Mucosa of rectum (tissue), 2 donors: ENCODE results near the gene EPHA5.

Source experiments
- H3K27ac ChIP-seq, 2 donors: one replicate each; pipeline ENCODE4 v1.7.0; 2013; ENCODE audit warnings: inconsistent platforms in 2 of 2, low read depth in 2 of 2, low read length in 2 of 2
- H3K27me3 ChIP-seq, 2 donors: one replicate each; pipeline ENCODE4 v1.7.0; 2013; ENCODE audit warnings: low read length in 2 of 2; ENCODE audit not compliant: control insufficient read depth in 2 of 2, insufficient read depth in 2 of 2
- H3K36me3 ChIP-seq, 2 donors: one replicate each; pipeline ENCODE4 v1.7.0; 2013; ENCODE audit warnings: low read length in 2 of 2; ENCODE audit not compliant: control insufficient read depth in 2 of 2, insufficient read depth in 2 of 2
- H3K4me1 ChIP-seq, 2 donors: one replicate each; pipeline ENCODE4 v1.7.0; 2013; ENCODE audit warnings: low read length in 2 of 2, mild to moderate bottlenecking in 1 of 2; ENCODE audit not compliant: control insufficient read depth in 2 of 2, insufficient read depth in 2 of 2
- H3K4me3 ChIP-seq, 2 donors: one replicate each; pipeline ENCODE4 v1.7.0; 2013; ENCODE audit warnings: low read length in 2 of 2
- H3K9ac ChIP-seq, 2 donors: one replicate each; pipeline ENCODE4 v1.7.0; 2013; ENCODE audit warnings: low read length in 2 of 2, low read depth in 1 of 2, mild to moderate bottlenecking in 1 of 2
- H3K9me3 ChIP-seq, 2 donors: one replicate each; pipeline ENCODE4 v1.7.0; 2013; ENCODE audit warnings: low read length in 2 of 2; ENCODE audit not compliant: control insufficient read depth in 2 of 2
- donor health status: healthy.
- donor health status: Normal muscosa, but diverticular disease.

The EPHA5 gene

GRCh38 chr4:65635051-65635821, 35.1 kb downstream of the EPHA5 start:
- Histone ChIP-seq H3K9me3 (no peaks in the 10 kb centered on the region), H3K4me1 (no peaks in the 10 kb centered on the region), H3K27me3 (no peaks in the 10 kb centered on the region), H3K4me3 (no peak overlapping the region), H3K9ac (no peak overlapping the region), H3K27ac (no peak overlapping the region), H3K36me3 (no peaks in the 10 kb centered on the region)

DNA sequence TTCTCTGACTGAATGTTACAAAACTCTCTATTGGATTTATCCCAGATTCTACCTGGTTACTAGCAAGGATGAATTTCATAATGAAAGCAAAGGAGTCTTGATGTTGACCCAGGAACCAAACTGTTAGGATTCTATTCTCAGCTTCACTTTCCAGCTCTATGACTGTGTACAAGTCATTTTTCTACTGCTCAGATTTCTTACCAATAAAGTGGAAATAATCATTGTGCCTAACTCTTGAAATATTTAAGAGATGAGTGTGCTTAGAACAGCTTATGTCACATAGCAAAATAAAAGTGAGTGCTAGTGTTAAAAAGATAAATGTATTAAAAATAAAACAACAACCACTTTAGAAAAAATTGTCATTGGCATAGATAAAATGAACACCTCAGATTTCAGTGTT, 45.6 kb downstream of the EPHA5 start:
- H3K36me3 ChIP-seq, result no peaks in the 10 kb centered on the region
- H3K9ac ChIP-seq, result no peak overlapping the region
- H3K9me3 ChIP-seq, result no peaks in the 10 kb centered on the region
- no peak overlapping the region for H3K27ac ChIP-seq
- H3K4me1 ChIP-seq, result no peaks in the 10 kb centered on the region
- H3K4me3 ChIP-seq, result no peak overlapping the region
- H3K27me3 ChIP-seq, result no peaks in the 10 kb centered on the region

GRCh38 chr4:65623506-65623905, 46.8 kb downstream of the EPHA5 start:
- no peak overlapping the region for H3K9ac ChIP-seq
- no peaks in the 10 kb centered on the region for H3K36me3 ChIP-seq
- H3K27me3 ChIP-seq, result no peaks in the 10 kb centered on the region
- H3K9me3 ChIP-seq, result no peaks in the 10 kb centered on the region
- H3K4me1 ChIP-seq, result no peaks in the 10 kb centered on the region
- H3K27ac ChIP-seq, result no peak overlapping the region
- H3K4me3 ChIP-seq, result no peak overlapping the region

- Histone ChIP-seq H3K27me3 (no peaks in the 10 kb centered on the region), H3K9me3 (no peaks in the 10 kb centered on the region), H3K4me3 (no peak overlapping the region), H3K27ac (no peak overlapping the region), H3K9ac (no peak overlapping the region), H3K4me1 (no peaks in the 10 kb centered on the region), H3K36me3 (no peaks in the 10 kb centered on the region)
Observed at GRCh38 chr4:65617416-65617815, 52.9 kb downstream of the EPHA5 start.

DNA sequence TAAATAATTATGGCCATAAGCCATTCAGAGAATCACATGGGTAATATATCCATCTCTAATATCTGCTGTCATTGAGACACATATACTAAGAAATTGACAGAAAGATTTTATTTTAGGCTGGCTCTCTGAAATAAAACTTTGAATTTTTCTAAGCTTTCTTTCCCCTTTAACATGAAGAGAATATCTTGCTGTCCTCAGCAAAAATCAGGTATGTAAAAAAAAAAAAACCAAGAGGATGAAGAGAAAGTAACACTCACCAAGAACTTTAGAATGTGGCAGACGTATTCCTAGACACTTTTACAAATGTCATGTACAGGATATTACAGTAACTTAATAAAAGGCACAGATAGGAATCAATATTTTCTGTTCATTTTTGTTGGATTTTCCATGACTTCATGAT, 65.8 kb downstream of the EPHA5 start:
- H3K4me1 ChIP-seq, result no peaks in the 10 kb centered on the region
- no peak overlapping the region for H3K4me3 ChIP-seq
- no peaks in the 10 kb centered on the region for H3K9me3 ChIP-seq
- H3K27ac ChIP-seq, result no peak overlapping the region
- no peak overlapping the region for H3K9ac ChIP-seq
- no peaks in the 10 kb centered on the region for H3K36me3 ChIP-seq
- H3K27me3 ChIP-seq, result no peaks in the 10 kb centered on the region

GRCh38 chr4:65600656-65601055, 69.6 kb downstream of the EPHA5 start:
- Histone ChIP-seq H3K4me3 (no peak overlapping the region), H3K27me3 (no peaks in the 10 kb centered on the region), H3K36me3 (no peaks in the 10 kb centered on the region)

DNA sequence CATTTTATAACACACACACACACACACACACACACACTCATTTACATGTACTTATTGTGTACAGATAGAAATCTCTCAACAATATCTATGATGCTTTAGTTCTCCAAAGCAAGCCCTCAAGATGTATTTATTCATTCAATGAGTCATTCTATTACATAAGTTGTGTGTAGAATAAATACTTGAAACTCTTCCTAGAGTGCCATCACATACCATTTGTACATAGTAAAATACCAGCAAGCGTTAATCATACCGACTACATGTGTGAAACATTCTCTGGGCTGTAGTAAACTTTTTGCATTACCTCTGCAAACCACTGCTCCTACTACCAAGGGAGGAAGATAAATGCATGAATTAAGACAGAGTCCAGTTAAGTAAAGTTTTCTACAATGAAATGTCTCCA, 70.9 kb downstream of the EPHA5 start:
- H3K4me3 ChIP-seq, result no peak overlapping the region
- H3K36me3 ChIP-seq, result no peaks in the 10 kb centered on the region
- no peak overlapping the region for H3K27ac ChIP-seq
- no peaks in the 10 kb centered on the region for H3K4me1 ChIP-seq
- H3K27me3 ChIP-seq, result no peaks in the 10 kb centered on the region
- no peaks in the 10 kb centered on the region for H3K9me3 ChIP-seq
- no peak overlapping the region for H3K9ac ChIP-seq

More at GRCh38 chr4:65600656-65601055, 69.6 kb downstream of the EPHA5 start:
- Histone ChIP-seq H3K9me3 (no peaks in the 10 kb centered on the region), H3K4me1 (no peaks in the 10 kb centered on the region), H3K27ac (no peak overlapping the region), H3K9ac (no peak overlapping the region)

GRCh38 chr4:65597697-65598096, 72.6 kb downstream of the EPHA5 start:
- H3K27ac ChIP-seq, result no peak overlapping the region
- no peaks in the 10 kb centered on the region for H3K4me1 ChIP-seq
- H3K9me3 ChIP-seq, result no peaks in the 10 kb centered on the region
- no peaks in the 10 kb centered on the region for H3K36me3 ChIP-seq
- no peak overlapping the region for H3K9ac ChIP-seq
- no peaks in the 10 kb centered on the region for H3K27me3 ChIP-seq
- H3K4me3 ChIP-seq, result no peak overlapping the region

- H3K9ac ChIP-seq, result no peak overlapping the region
- no peaks in the 10 kb centered on the region for H3K9me3 ChIP-seq
- H3K27me3 ChIP-seq, result no peaks in the 10 kb centered on the region
- no peak overlapping the region for H3K27ac ChIP-seq
- no peak overlapping the region for H3K4me3 ChIP-seq
- H3K36me3 ChIP-seq, result no peaks in the 10 kb centered on the region
- no peaks in the 10 kb centered on the region for H3K4me1 ChIP-seq
Observed at GRCh38 chr4:65592089-65592488, 78.2 kb downstream of the EPHA5 start.

DNA sequence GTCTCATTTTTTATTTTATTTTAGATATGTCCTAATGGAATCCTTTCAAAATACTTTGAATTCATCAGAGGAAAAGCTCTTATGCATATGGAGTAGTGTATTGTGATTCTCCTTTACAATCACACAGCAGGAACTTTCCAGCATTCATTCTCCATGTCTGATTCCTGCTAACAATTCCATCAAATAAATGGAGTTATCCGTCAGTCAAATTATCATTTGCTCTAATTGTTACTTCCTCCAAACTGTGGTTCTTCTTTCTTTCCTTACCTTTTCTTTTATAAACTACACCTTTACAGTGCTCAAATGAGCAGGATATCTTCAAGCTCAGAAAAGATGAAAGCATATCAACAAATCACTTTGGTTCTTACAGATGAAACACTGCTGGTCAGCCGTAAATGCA, 80.4 kb downstream of the EPHA5 start:
- Histone ChIP-seq H3K36me3 (no peaks in the 10 kb centered on the region), H3K4me3 (no peak overlapping the region), H3K9me3 (no peaks in the 10 kb centered on the region), H3K27ac (no peak overlapping the region), H3K9ac (no peak overlapping the region), H3K27me3 (no peaks in the 10 kb centered on the region), H3K4me1 (no peaks in the 10 kb centered on the region)
